SU-DHL-6 (cell line): ENCODE data around the gene PIEZO1.

ENCODE experiments used
- CTCF ChIP-seq: fragments of 200-600 bp; sonication (generic); IDR thresholded peaks from one replicate; pipeline ENCODE4 v1.5.1; 2017; ENCODE audit warnings: antibody characterized with exemption, mild to moderate bottlenecking, low read length, moderate library complexity; ENCODE audit not compliant: insufficient read depth, poor library complexity, severe bottlenecking
- EZH2phosphoT487 ChIP-seq: fragments of 200-600 bp; sonication (generic), shearing (Covaris generic); conservative IDR thresholded peaks from 2 replicates; pipeline ENCODE4 v1.6.1; 2018; ENCODE audit warnings: mild to moderate bottlenecking, antibody characterized with exemption, low read length, moderate library complexity, mixed read lengths

- TF ChIP-seq CTCF = no peak
- no peak for TF ChIP-seq EZH2phosphoT487
These were observed 6.4 kb downstream of the PIEZO1 start for GRCh38 chr16:88778541-88779065.
